Fibroblast of lung (primary cell): ENCODE results near the gene DPP10. TPM values are rescaled to one million over a fixed set of nuclear protein-coding genes. Genes with fewer than 3 reads are reported as not detected.

Experiments used
- DNase-seq, 2 donors: peaks; one replicate each; pipeline versions ENCODE4 v3.0.0 to v3.0.0-alpha.2; 2010; ENCODE audit warnings: low read depth in 2 of 2
- H2AFZ ChIP-seq: 2 replicates; pipeline ENCODE4 v1.5.1; 2012; ENCODE audit warnings: low read length, control low read depth, inconsistent platforms
- H3K27ac ChIP-seq: 2 replicates; pipeline ENCODE4 v1.5.1; 2011; ENCODE audit warnings: low read length, control low read depth; ENCODE audit not compliant: insufficient read depth
- H3K27me3 ChIP-seq: 2 replicates; pipeline ENCODE4 v1.5.1; 2011; ENCODE audit warnings: mild to moderate bottlenecking, low read length; ENCODE audit not compliant: control insufficient read depth, insufficient read depth
- H3K36me3 ChIP-seq: 2 replicates; pipeline ENCODE4 v1.5.1; 2011; ENCODE audit warnings: low read length; ENCODE audit not compliant: control insufficient read depth, insufficient read depth
- H3K4me1 ChIP-seq: 2 replicates; pipeline ENCODE4 v1.5.1; 2011; ENCODE audit warnings: low read length; ENCODE audit not compliant: control insufficient read depth, insufficient read depth; ENCODE audit errors: extremely low read depth
- H3K4me2 ChIP-seq: 2 replicates; pipeline ENCODE4 v1.5.1; 2011; ENCODE audit warnings: low read length, control low read depth; ENCODE audit not compliant: insufficient read depth; ENCODE audit errors: extremely low read depth
- H3K4me3 ChIP-seq, 4 experiments: fragments of 200-600 bp in 1 of 4; sonication (generic) in 1 of 4; replicated peaks in 1 of 4; 2 replicates each; pipeline ENCODE4 v1.5.1; 2011 to 2016; ENCODE audit warnings: low read length in 4 of 4, low read depth in 3 of 4, mild to moderate bottlenecking in 3 of 4, control low read depth in 2 of 4, inconsistent platforms in 1 of 4, mixed read lengths in 1 of 4; ENCODE audit not compliant: insufficient read depth in 1 of 4; ENCODE audit errors: control extremely low read depth in 1 of 4
- H3K79me2 ChIP-seq: 2 replicates; pipeline ENCODE4 v1.5.1; 2012; ENCODE audit warnings: mild to moderate bottlenecking, low read length, inconsistent platforms; ENCODE audit not compliant: control insufficient read depth, insufficient read depth
- H3K9ac ChIP-seq: 2 replicates; pipeline ENCODE4 v1.5.1; 2011; ENCODE audit warnings: mild to moderate bottlenecking, low read length, control low read depth; ENCODE audit not compliant: insufficient read depth
- H3K9me3 ChIP-seq: 2 replicates; pipeline ENCODE4 v1.5.1; 2012; ENCODE audit warnings: low read depth, low read length; ENCODE audit not compliant: control insufficient read depth, insufficient read depth
- H4K20me1 ChIP-seq: 2 replicates; pipeline ENCODE4 v1.5.1; 2011; ENCODE audit warnings: low read length; ENCODE audit not compliant: control insufficient read depth, insufficient read depth; ENCODE audit errors: extremely low read depth
- CTCF ChIP-seq, 2 donors: IDR thresholded peaks in 1 of 2; conservative IDR thresholded peaks in 1 of 2; 1 replicate in 1 of 2; 2 replicates in 1 of 2; pipeline ENCODE4 v1.5.1; 2011 to 2012; ENCODE audit warnings: low read length in 2 of 2, control low read depth in 1 of 2, inconsistent platforms in 1 of 2, low read depth in 1 of 2, mild to moderate bottlenecking in 1 of 2
- EZH2 ChIP-seq: IDR thresholded peaks from 2 replicates; pipeline ENCODE4 v1.5.1; 2012; ENCODE audit warnings: low read length, control low read depth, mild to moderate bottlenecking; ENCODE audit errors: missing control alignments
- polyA plus RNA-seq, 2 donors: library from polyadenylated mRNA; depleted of rRNA in 1 of 2; stranded (reverse) in 1 of 2; unstranded in 1 of 2; fragments of >200 nt; gene quantifications; 2 replicates each; pipeline ENCODE4 v1.2.1, GENCODE V29; 2011 to 2012; ENCODE audit warnings: missing spikeins in 1 of 2
- total RNA-seq: library from RNA; depleted of rRNA; stranded (reverse); fragments of >200 nt; gene quantifications from 2 replicates; pipeline ENCODE4 v1.2.1, GENCODE V29; 2014

Gene DPP10
- total and polyA plus RNA-seq, 2 donors (not counting 1 experiment from before 2014, with no cell fraction given) = not detected

GRCh38 chr2:114857196-114857595 is 414.8 kb downstream of the DPP10 start:
- H3K4me1 ChIP-seq = no peaks in the 10 kb centered on the region
- no peak for DNase-seq
- H3K36me3 ChIP-seq = no peaks in the 10 kb centered on the region
- H4K20me1 ChIP-seq = no peaks in the 10 kb centered on the region
- TF ChIP-seq EZH2 = no peak
- no peak for TF ChIP-seq CTCF (conservative IDR thresholded peaks at IDR 0.05 in 1 of 2, IDR thresholded peaks at IDR 0.05 in 1 of 2; ENCODE audit: low read depth in 1 of 2, low read length in 2 of 2)
- no peak overlapping the region for H3K27ac ChIP-seq
- no peak overlapping the region for H3K9ac ChIP-seq
- H3K9me3 ChIP-seq = no peaks in the 10 kb centered on the region
- no peak overlapping the region for H3K4me2 ChIP-seq
- H3K27me3 ChIP-seq = no peaks in the 10 kb centered on the region
- H2AFZ ChIP-seq = no peak overlapping the region
- H3K79me2 ChIP-seq = no peaks in the 10 kb centered on the region
- no peak overlapping the region for H3K4me3 ChIP-seq

DNA sequence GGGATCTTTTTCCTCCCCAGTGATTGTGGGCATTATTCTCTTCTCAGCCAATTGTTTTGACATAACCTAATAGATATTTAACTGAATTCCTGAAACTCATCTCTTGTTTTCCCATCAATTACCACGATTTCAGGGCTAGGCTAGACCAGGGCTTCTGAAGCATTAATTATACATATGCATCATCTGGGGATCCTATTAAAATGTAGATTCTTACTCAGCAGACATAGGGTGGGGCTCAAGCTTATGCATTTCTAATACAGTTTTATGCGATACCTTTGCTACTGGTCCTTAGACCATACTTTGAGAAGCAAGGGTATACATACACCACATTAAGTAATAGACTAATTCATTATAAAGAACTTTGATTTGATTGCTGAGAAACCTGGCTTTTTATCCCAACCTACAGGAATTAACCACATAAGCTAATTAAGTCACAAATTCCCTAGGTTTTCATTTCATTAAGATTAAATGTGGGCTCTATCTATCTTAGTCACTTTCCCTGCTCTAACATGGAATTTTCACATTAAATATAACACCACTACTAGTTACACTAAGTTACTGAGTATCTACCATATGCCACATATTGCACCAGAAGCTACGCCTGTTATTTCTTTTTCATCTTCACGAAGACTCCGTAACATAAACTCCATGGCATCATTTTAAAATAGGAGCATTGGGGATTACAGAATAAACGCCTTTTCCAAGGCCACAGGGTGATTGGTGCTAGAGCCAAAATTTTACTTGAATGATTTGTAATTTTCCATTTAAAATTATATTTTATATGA is 417.5 kb downstream of the DPP10 start:
- Histone ChIP-seq H3K27ac (no peak overlapping the region), H3K79me2 (no peaks in the 10 kb centered on the region), H3K27me3 (no peaks in the 10 kb centered on the region), H4K20me1 (no peaks in the 10 kb centered on the region), H2AFZ (no peak overlapping the region), H3K9ac (no peak overlapping the region), H3K36me3 (no peaks in the 10 kb centered on the region), H3K9me3 (no peaks in the 10 kb centered on the region), H3K4me1 (no peaks in the 10 kb centered on the region), H3K4me2 (no peak overlapping the region), H3K4me3 (no peak overlapping the region)
- TF ChIP-seq CTCF (conservative IDR thresholded peaks at IDR 0.05 in 1 of 2, IDR thresholded peaks at IDR 0.05 in 1 of 2; ENCODE audit: low read depth in 1 of 2, low read length in 2 of 2) (no peak), EZH2 (no peak)
- no peak for DNase-seq

DNA sequence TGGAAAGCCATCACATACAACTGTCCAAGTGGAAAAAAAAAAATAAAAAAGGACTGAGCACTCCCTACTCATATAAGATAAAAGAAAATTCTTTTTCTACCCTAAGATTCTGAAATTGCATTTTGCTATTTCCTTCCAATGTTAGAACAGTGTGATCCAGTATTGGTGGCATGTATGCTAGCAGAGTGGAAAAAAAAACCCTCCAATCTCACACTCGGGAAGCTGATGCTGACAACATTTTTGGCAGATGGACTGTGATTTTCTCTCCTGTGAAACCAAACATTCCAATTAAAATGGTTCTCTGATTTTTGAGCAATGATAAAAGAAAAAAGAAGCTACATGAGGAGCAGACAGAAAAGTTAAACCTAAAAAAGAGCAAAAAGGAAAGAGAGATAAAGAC is 419.8 kb downstream of the DPP10 start:
- Histone ChIP-seq H3K4me3 (no peak overlapping the region), H3K9ac (no peak overlapping the region), H3K27ac (no peak overlapping the region), H4K20me1 (no peaks in the 10 kb centered on the region), H3K79me2 (no peaks in the 10 kb centered on the region), H2AFZ (no peak overlapping the region), H3K27me3 (no peaks in the 10 kb centered on the region), H3K9me3 (no peaks in the 10 kb centered on the region), H3K36me3 (no peaks in the 10 kb centered on the region), H3K4me2 (no peak overlapping the region), H3K4me1 (no peaks in the 10 kb centered on the region)
- TF ChIP-seq CTCF (conservative IDR thresholded peaks at IDR 0.05 in 1 of 2, IDR thresholded peaks at IDR 0.05 in 1 of 2; ENCODE audit: low read depth in 1 of 2, low read length in 2 of 2) (no peak), EZH2 (no peak)
- no peak for DNase-seq
